ENCODE measurements around the gene THOC6. TPM values are rescaled to one million over a fixed set of nuclear protein-coding genes. Genes with fewer than 3 reads are reported as not detected.

The THOC6 gene
- total and polyA plus RNA-seq, 9 of the 15 experiments (the other 6 are each of a cell fraction or from before 2014, with no cell fraction given) = 2.5 to 65.4 (median 42.3) TPM

GRCh38 chr16:3029491-3030221 is 5.8 kb downstream of the THOC6 start (continued):
- no peak for TF ChIP-seq YY1 (IDR thresholded peaks at IDR 0.05; ENCODE audit: borderline replicate concordance in 1 of 3, control insufficient read depth in 1 of 3, extremely low read depth in 1 of 3, insufficient read depth in 3 of 3, insufficient read length in 1 of 3, insufficient replicate concordance in 2 of 3, low read depth in 1 of 3, low read length in 2 of 3)
- no peak for TF ChIP-seq HCFC1 (IDR thresholded peaks at IDR 0.05; ENCODE audit: low read depth, low read length)
- no peak for TF ChIP-seq TCF7L2 (IDR thresholded peaks at IDR 0.05; ENCODE audit: low read depth, low read length)
- TF ChIP-seq ADNP (tag; IDR thresholded peaks at IDR 0.05) = no peak
- TF ChIP-seq SPI1 (IDR thresholded peaks at IDR 0.05; ENCODE audit: borderline replicate concordance, low read depth, low read length) = no peak
- TF ChIP-seq GABPB2 (CRISPR knock-in tag; conservative IDR thresholded peaks at IDR 0.05) = no peak
- TF ChIP-seq SP2 (IDR thresholded peaks at IDR 0.05; ENCODE audit: extremely low read depth, low read depth, low read length, poor library complexity, severe bottlenecking) = no peak
- no peak for TF ChIP-seq MYBL2 (IDR thresholded peaks at IDR 0.05; ENCODE audit: low read depth)
- TF ChIP-seq MYBL2 (CRISPR knock-in tag; IDR thresholded peaks at IDR 0.05; ENCODE audit: borderline replicate concordance) = no peak
- no peak for TF ChIP-seq EWSR1 (IDR thresholded peaks at IDR 0.05; ENCODE audit: borderline replicate concordance, low read depth, partially characterized antibody)
- TF ChIP-seq STAT5B (CRISPR knock-in tag; IDR thresholded peaks at IDR 0.05) = no peak
- TF ChIP-seq STAT6 (CRISPR knock-in tag; IDR thresholded peaks at IDR 0.05) = no peak
- TF ChIP-seq CHD7 (IDR thresholded peaks at IDR 0.05; ENCODE audit: low read depth, low read length) = no peak

All from K562 (cell line).